ENCODE results near the gene TBL1X. TPM values are rescaled to one million over a fixed set of nuclear protein-coding genes. Genes with fewer than 3 reads are reported as not detected.
"Not testable (repeated sequence)": the region's sequence is repeated elsewhere in the genome, so short reads cannot be mapped to it uniquely, and the experiment has no call there.

Gene TBL1X
- total and polyA plus RNA-seq, 8 donors, result 2.4 to 16.6 (median 9.3) TPM

DNA sequence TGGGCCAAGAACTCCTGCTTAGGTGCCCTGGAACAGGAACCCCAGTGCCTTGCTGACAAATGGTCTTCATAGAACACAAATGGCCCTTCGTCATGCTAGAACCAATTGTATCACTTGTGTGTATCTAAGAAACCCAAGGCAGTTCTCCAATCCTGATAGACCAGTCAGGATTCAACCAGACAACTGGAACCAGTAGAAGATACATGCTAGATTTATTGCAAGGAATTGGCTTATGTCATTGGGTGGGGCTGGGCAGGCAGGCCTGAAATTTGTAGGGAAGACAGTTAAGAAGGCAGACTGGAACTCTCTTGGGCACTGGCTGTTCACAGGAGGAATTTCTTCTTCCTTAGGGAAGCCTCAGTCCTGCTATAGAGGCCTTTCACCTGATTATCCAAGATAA is 17.0 kb upstream of the TBL1X start:
- Histone ChIP-seq H3K4me1 (no peaks in the 10 kb centered on the region), H3K27me3 (peaks cover 0 to 2% (median 0%) of the 10 kb centered on the region in 4 donors), H3K36me3 (no peaks in the 10 kb centered on the region), H3K9me3 (no peaks in the 10 kb centered on the region), H3K27ac (no peak overlapping the region), H3K4me3 (no peak overlapping the region)
- TF ChIP-seq, protein P1, sequence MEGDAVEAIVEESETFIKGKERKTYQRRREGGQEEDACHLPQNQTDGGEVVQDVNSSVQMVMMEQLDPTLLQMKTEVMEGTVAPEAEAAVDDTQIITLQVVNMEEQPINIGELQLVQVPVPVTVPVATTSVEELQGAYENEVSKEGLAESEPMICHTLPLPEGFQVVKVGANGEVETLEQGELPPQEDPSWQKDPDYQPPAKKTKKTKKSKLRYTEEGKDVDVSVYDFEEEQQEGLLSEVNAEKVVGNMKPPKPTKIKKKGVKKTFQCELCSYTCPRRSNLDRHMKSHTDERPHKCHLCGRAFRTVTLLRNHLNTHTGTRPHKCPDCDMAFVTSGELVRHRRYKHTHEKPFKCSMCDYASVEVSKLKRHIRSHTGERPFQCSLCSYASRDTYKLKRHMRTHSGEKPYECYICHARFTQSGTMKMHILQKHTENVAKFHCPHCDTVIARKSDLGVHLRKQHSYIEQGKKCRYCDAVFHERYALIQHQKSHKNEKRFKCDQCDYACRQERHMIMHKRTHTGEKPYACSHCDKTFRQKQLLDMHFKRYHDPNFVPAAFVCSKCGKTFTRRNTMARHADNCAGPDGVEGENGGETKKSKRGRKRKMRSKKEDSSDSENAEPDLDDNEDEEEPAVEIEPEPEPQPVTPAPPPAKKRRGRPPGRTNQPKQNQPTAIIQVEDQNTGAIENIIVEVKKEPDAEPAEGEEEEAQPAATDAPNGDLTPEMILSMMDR (IDR thresholded peaks at IDR 0.05), result no peak
- intact Hi-C loops (cut with DNase I), result no loop called here
- FAIRE-seq, result no peak
- 81 to 90% methylated on average over 1 of the region's 1 CpG for WGBS, 2 donors
- DNase-seq, result no peak
- ATAC-seq, result no peak

DNA sequence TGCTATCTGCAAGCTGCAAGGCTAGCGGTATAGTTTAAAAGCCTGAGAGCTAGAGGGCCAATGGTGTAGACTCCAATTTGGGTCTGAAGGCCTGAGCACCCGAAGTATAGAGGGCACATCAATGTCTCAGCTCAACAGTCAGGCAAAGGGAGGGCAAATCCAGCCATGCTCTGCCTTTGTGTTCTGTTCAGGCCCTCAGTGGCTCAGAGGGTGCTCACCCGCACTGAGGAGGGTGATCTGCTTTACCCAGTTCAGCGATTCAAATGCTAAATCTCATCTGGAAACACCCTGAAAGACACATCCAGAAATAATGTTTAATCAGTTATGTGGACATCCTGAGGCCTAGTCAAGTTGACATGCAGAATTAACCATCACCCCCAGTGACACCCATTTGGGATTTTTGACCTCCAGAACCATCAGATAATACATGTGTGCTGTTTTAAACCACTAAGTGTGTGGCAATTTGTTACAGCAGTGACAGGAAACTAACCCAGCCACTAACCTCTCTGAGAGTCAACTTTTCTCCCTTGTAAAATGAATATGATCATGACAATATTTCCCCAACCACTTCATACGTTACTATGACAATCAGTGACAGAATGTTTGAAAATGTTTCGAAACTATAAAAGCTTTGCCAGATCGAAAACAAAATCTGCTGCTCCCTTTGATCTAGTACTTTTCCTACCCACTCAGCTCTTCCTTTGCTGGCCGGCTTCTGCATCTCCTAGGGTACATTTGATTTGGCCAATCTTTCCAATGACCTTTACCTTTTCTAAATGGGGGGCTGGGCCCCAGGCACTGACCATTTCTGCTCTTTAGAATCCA is 8.4 kb upstream of the TBL1X start:
- 71 to 80% methylated on average over 8 of the region's 8 CpGs for WGBS, 2 donors
- intact Hi-C loops (cut with DNase I), result no loop called here
- FAIRE-seq (no peak), DNase-seq (no peak), ATAC-seq (peak in 1 of 4 donors; percentile 29)
- peaks cover 0 to 6% (median 0%) of the 10 kb centered on the region in 3 donors for H3K4me1 ChIP-seq
- H3K4me3 ChIP-seq, result no peak overlapping the region
- no peaks in the 10 kb centered on the region for H3K36me3 ChIP-seq
- H3K9me3 ChIP-seq, result no peaks in the 10 kb centered on the region
- TF ChIP-seq, protein P1 (IDR thresholded peaks at IDR 0.05), result no peak
- no peak overlapping the region for H3K27ac ChIP-seq
- H3K27me3 ChIP-seq, result peaks cover 0 to 6% (median 0%) of the 10 kb centered on the region in 4 donors

DNA sequence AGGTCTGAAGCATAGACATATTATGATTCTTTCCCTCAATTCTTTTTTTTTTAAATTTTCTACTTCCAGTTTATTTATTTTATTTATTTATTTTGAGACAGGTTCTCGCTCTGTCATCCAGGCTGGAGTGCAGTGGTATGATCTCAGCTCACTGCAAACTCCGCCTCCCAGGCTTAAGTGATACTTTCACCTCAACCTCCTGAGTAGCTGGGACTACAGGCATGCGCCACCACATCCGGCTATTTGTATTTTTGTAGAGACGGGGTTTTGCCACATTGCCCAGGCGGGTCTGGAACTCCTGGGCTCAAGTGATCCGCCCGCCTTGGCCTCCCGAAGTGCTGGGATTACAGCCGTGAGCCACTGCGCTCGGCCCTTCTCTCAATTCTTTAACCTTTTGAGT is 6.8 kb upstream of the TBL1X start:
- peaks cover 6 to 12% (median 7%) of the 10 kb centered on the region in 3 donors for H3K4me1 ChIP-seq
- 46 to 59% methylated on average over 12 of the region's 12 CpGs for WGBS, 2 donors
- H3K36me3 ChIP-seq; ATAC-seq; FAIRE-seq; H3K27ac ChIP-seq; DNase-seq; H3K27me3 ChIP-seq; H3K4me3 ChIP-seq; H3K9me3 ChIP-seq; intact Hi-C loops (cut with DNase I): not testable (repeated sequence)

DNA sequence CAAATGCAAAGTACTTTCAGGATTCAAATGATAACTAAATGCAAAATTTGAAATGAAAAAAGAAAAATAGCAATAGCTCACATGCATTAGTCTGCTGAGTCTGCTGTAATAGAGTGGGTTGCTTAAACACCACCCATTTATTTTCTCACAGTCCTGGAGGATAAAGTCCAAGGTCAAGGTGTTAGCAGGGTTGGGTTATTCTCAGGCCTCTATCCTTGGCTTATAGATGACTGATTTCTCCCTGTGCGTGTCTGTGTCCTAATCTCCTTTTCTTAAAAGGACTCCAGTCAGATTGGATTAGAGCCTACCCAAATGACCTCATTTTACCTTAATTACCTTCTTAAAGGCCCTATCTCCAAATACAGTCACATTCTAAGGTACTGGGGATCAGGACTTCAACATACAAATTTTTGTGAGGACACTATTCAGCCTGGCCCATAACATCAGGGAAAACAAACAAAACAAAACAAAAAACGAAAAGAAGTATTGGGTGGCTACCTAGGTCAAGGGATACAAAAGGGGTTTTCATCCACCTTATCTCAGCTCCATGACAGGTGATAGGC is 6.3 kb upstream of the TBL1X start:
- Histone ChIP-seq H3K27ac (no peak overlapping the region), H3K9me3 (no peaks in the 10 kb centered on the region), H3K36me3 (no peaks in the 10 kb centered on the region), H3K27me3 (peaks cover 0 to 6% (median 0%) of the 10 kb centered on the region in 4 donors), H3K4me3 (no peak overlapping the region), H3K4me1 (peaks cover 7 to 12% (median 9%) of the 10 kb centered on the region in 3 donors)
- ATAC-seq (peak; percentile 47 to 70 (median 59)), FAIRE-seq (no peak), DNase-seq (peak in 3 of 6 donors; percentile 17 to 37 (median 27))
- TF ChIP-seq, protein P1 (IDR thresholded peaks at IDR 0.05), result no peak
- intact Hi-C loops (cut with DNase I), result no loop called here
- WGBS, 2 donors, result 11 to 18% methylated on average over 2 of the region's 2 CpGs

DNA sequence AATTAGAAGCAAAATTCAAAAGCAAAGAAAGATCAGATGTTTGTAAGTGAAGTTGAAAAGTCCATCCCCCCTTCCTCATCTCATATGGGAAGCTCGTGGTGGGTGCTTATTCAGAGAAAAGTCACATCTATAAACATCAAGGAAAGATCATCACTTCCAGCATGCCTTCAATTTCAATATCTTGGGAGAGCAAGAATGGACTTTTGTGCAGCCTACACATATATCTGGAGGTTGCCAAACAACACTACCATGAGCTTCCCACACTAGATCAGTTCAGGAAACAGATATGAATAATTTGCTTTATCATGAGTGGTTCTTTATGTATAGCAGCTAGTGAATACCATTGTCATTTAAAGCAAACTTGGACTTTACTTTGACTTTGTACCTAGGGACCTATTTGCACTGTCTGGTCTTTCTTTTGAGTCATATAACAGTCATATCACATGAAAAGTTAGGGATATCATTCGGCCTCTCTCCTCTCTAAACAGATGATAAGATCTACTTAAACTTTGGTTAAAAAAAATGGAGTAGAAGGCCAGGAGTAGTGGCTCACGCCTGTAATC is 5.6 kb upstream of the TBL1X start:
- no peak overlapping the region for H3K27ac ChIP-seq
- no peak for FAIRE-seq
- intact Hi-C loops (cut with DNase I), result no loop called here

More for the DNA sequence above, 5.6 kb upstream of the TBL1X start:
- ATAC-seq (no peak), DNase-seq (no peak)
- Histone ChIP-seq H3K4me1 (peaks cover 7 to 12% (median 9%) of the 10 kb centered on the region in 3 donors), H3K9me3 (no peaks in the 10 kb centered on the region), H3K4me3 (no peak overlapping the region), H3K36me3 (no peaks in the 10 kb centered on the region), H3K27me3 (peaks cover 0 to 6% (median 0%) of the 10 kb centered on the region in 4 donors)
- WGBS, 2 donors, result 51 to 61% methylated on average over 3 of the region's 3 CpGs
- TF ChIP-seq, protein P1 (IDR thresholded peaks at IDR 0.05), result no peak

All from pancreas (tissue), 10 donors.